GM12873 (cell line): ENCODE results near the gene EIF3M.

Experiments
- CTCF ChIP-seq: IDR thresholded peaks from 2 replicates; pipeline ENCODE4 v1.5.1; 2012; ENCODE audit warnings: low read depth, mild to moderate bottlenecking, moderate library complexity, low read length, control low read depth; ENCODE audit not compliant: insufficient read depth; ENCODE audit errors: missing control alignments

EIF3M gene

GRCh38 chr11:32594272-32594671, 10.6 kb downstream of the EIF3M start:
- TF ChIP-seq CTCF: no peak

DNA sequence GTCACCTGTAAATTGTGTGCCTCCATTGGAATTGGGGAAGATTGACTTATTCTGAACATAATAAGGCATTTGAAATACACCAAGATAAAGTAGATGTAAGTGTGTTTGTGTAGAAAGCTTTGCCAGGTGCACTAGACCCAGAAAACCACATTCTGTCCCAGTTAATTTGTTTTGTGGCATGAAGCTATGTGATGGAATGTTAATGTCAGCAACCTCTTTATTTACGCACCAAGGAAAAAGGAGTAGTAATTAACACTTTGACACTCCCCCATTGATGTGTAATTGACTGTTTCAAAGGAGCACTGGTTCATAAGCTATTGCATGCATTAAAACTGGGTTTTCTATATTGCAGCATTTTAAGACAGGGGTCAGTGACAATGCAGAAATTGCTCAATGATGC, 14.3 kb downstream of the EIF3M start:
- TF ChIP-seq CTCF: no peak

DNA sequence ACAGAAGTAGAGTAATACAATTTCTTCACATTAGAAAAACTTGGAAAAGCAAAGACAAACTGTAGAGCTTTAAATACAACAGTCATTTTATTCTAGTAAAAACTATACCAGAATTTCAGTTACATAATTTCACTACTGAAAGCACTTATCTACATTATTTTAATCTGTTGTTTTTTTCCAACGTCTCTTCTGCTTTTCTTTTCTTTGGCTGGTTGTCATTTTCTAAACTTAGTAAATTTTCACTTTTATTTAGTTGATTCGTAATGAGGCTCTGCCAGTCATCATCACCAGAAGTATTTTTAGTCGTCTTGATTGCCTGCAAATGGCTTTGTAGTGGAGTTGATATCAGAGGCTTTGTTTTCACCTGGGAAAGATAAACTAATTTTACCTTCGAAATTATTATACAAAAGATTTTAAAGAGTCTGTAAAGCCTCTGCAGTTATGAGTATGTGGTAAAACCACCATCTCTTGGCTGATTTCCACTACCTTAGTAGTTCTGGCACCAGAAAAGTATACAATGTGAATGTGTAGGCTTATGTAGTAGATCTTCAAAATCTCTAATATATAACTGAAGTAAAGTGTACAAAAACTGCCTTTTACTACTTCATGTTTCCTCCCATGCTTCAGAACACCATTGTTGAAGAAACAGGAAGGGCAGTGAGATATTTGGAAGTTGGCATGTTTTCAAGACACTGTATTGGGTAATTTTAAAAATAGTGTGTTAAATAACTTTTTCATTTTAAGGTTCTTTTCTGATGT, 19.2 kb downstream of the EIF3M start:
- TF ChIP-seq CTCF: no peak

DNA sequence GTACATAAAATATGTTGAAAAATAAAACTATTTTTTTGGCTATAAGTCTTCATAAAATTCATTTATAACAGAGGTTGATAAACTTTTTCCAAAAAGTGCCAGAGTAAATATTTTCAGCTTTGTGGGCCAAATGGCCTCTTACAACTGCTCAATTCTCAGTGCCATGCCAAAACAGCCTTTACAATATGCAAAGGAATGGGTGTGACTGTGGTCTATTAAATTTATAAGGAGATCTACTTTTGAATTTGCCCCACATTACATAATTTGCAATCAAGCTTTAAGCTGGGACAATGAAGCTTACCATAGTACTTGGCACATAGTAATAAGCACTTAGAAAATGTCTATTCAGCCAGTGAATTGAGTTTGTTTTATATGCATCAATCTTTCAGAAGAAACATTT, 22.6 kb downstream of the EIF3M start:
- TF ChIP-seq CTCF: no peak

GRCh38 chr11:32610797-32611352, 27.2 kb downstream of the EIF3M start:
- TF ChIP-seq CTCF: no peak

DNA sequence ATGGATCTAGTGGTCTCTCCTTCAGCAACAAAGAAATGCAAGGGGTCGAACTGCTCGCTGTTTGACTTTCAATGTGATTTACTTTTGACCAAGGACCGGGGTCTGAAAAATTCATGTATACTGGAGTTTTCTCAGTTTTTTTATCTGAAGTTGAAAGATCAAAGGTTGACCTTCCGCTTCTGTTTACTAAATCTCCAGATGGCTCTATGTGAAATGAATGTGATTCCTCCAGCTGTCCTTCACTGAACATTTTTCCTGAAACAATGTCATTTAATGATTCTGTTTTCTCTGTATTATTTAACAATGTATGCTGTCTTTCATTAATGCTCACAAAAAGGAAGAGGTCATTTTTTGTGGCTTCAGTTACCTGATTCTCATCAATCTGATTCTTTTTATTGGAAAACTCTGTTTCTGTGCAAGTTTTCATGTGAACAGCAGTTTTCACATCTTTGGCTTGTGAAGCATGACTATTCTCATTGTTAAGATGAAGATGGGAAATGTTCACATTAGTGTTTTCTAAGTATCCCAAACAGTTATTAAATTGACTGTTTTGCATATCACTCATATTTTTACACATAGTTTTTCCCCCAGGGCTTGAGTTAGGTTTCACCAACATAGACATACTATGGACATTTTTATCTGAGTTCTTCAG, 30.0 kb downstream of the EIF3M start:
- TF ChIP-seq CTCF: no peak

GRCh38 chr11:32615422-32615821, 31.8 kb downstream of the EIF3M start:
- TF ChIP-seq CTCF: peak; percentile 20
